ENCODE data around the gene NUDT15.
"Not testable (repeated sequence)": the region's sequence is repeated elsewhere in the genome, so short reads cannot be mapped to it uniquely, and the experiment has no call there.

The NUDT15 gene
- total RNA-seq = 24.8 to 29.6 reads per million in 2 donors

DNA sequence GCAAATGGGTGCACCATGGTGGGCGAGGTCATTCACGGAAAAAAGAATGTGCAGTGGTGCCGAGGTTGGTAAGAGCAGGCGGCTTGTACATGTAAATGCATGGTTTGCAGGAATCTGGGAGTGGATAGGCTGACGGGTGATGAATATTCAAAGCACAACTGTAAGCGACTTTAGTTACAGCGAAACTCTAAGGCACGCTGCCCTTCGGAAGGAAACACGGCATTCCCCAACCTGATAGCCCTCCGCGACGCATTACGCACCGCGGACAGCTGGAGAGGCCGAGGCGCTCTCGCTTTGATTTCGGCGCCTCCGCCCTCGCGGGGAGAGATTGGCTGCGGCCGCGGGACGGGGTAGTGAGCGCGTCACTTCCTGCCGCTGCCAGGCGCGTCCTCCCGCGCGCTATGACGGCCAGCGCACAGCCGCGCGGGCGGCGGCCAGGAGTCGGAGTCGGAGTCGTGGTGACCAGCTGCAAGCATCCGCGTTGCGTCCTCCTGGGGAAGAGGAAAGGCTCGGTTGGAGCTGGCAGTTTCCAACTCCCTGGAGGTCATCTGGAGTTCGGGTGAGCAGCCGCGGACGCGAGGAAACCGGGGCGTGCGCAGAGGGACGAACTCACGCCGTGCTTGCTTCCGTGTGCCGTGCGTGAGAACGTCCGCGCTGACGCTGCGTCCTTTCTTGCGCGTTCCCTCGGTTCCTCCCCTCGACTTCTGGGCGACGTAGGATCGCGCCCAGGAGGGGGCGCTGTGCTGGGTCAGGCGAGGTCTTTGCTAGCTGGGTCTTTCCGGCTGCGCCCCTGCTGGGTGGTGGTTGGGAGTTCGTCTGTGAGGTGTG, at the start of gene NUDT15:
TSS of gene NUDT15 (plus strand) at position 381 of the 828 bp plus-strand sequence. CDS start at position 402, 21 bp downstream.
- DNase-seq = peak; percentile 93 to 99 (median 95)

DNA sequence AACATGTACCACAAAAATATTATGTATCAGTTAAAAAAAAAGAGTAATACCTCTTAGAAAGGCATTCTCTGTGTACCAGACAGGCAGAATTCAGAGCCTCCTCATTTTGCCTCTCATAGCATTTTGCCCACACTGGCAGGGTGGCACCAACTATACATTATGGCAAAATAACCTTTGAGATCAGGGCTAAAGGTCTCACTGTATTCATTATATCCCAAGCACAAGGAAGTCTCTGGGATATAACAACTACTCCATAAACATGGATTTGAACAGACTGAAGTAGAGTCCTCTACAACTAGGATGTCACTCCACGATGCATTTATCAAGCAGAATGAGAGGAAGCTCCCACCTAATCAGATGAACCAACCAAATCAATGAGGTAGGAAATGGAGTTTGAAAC, 47.1 kb upstream of the NUDT15 start:
- no peak for DNase-seq

DNA sequence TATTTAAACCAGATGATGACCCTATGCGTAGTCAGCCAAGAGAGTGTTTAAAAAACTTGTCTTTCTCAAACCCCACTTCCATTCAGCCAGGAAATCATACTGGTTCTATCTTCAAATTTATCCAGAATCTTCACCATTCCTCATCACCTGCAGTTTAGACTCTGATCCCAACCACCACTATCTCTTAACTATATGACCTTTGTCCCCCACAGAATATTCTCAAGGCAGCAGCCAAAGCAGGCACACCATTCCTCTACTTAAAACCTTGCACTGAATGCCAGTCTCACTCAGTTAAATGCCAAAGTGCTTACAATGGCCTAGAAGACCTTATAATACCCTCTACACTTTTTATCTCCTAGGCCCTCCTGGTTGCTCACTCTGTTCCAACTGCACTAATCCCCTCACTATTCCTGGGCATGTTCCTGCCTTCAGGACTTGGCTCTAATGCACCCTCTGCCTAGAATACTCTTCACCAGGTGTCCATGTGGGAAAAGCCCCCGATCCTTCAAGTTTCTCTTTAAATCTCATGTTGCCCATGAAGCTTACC, 46.5 kb upstream of the NUDT15 start:
- no peak for DNase-seq

DNA sequence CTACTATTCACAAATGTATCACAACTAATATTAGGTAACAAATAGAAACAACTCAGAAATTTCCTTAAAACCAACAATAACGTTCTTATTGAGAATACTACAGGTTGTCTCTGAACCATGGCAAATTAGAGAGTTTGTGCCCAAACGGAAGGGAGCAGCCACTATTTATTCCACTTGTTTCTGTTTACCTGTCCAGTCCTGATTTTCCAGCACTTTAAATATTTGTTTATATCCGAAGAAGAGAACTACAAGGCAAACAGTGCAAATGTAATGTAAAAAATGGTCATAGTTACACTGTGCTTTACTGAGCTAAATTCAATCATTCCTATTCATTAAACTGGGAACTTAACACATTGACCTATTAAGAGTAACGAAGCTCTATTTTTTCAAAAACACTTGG, 45.7 kb upstream of the NUDT15 start:
- DNase-seq = no peak

DNA sequence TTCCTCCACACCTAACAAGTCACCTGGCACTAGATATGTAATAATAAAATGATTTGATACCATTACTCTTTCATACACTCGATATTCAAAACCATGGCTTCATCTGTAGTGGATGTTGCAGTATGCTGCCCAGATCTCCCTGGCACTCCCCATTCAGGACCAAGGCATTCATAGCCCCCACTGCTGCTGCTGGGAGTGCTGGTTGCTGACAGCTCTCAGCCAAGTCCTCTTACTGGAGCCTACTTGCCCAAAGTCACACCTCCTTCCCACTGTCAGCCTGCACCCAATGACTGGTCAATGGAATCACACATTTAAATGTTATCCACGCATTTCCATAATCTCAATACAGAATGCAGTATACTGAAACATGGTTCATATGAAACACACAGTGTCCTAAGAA, 40.1 kb upstream of the NUDT15 start:
- no peak for DNase-seq

DNA sequence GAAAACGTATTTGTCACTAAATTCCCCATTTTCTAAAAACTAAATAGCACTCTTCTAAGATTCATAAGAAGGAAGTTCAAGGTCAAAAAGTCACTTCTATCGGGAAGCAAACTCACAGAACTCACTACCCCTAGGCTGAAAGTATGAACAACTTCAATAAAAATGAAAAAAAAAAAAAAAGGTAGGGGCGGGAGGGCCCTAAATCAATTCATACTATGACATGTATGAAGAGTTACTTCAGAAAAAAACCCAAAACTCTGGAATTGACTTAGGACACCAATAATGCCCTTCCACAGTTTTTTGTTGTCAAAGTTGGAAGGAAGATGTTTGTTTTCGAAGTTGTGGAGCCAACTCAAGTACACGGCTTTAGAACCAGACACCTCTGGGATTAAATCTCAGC, 37.6 kb upstream of the NUDT15 start:
- no peak for DNase-seq

DNA sequence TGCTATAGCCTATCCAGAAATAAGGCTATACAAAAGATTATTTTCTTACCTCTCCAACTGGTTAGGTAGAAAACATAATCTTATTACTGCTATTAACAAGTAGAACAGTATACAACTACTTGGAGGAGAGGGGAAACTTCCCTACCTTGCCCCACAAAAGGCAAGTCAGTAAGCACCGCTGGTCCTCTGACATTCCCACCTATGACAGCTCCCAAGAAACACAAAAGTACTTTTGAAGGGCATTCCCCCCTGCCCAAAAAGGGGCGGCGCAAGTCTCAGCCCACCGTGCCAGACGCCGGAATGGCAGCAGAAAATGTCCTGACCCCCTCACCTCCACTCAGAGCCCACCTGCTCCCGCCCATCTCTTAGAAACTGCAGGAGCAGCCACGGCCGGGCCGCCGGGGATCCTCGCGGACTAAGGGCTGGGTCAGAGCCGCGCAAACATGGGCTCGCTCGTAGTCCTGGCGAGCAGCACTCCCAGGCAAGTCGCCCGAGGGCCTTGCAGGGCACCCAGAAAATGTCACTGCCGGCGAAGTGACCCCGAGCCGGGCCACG, 36.9 kb upstream of the NUDT15 start:
- no peak for DNase-seq

DNA sequence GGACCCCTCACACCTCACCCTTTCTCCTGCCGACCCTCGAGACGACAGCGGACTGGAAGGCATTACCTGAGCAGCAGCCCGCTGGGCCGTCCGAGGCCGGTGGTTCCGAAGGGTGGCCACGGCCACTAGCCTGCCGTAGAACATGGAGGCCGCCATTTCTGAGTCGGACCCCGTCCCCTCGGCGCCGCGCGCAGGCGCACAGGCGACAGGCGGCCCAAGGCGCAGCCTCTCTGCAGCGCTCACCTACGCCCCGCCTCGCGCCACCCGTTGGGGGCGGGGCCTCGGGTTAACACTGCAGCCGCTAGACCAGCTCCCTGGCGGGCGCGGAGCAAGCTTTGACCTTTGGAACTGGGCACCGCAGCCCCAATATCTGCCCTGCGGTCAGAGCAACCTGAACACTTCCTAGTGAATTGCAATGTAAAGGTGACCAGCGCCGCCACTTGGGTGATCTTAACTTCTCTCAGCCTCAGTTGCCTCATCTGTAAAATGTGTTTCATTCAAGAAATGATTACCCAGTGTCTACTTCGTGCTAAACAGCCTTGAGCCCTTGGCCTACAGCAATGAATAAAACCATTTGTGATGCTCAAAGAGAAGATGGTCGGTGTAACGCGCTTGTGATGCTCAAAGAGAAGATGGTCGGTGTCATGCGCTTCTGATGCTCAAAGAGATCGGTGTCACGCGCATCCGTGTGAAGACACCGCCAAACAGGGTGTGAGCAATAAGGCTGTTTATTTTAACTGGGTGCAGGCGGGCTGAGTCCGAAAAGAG, 36.2 kb upstream of the NUDT15 start, which contains the start of gene SUCLA2:
TSS of gene SUCLA2 (minus strand) at position 160 of the 768 bp plus-strand sequence. CDS start at position 156, 4 bp downstream.
- peak; percentile 69 to 92 (median 85) for DNase-seq

DNA sequence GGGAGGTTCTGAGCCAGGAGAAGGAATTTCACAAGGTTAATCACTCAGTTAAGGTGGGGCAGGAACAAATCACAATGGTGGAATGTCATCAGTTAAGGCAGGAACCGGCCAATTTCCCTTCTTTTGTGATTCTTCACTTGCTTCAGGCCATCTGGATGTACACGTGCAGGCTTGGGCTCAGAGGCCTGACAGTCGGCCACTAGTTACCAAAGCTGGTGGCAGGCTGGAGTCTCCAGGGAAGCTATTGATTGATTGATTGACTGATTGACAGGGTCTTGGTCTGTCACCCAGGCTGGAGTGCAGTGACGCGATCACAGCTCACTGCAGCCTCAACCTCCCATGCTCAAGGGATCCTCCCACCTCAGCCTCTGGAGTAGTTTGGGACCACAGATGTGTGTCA, 35.5 kb upstream of the NUDT15 start:
- DNase-seq = not testable (repeated sequence)

DNA sequence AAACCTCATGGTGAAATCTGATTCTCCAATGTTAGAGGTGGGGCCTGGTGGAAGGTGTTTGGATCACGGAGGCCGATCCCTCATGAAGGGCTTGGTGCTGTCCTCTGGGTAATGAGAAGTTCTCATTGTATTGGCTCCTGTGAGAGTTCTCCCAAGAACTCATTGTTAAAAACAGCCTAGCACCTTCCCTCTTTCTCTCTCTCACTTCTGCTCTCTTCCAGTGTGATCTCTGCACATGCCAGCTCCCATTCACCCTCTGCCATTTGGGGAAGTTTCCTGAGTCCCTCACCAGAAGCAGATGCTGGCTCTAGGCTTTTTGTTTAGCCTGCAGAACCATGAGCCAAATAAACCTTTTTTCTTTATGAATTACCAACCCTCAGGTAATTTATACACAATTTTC, 33.3 kb upstream of the NUDT15 start:
- no peak for DNase-seq

DNA sequence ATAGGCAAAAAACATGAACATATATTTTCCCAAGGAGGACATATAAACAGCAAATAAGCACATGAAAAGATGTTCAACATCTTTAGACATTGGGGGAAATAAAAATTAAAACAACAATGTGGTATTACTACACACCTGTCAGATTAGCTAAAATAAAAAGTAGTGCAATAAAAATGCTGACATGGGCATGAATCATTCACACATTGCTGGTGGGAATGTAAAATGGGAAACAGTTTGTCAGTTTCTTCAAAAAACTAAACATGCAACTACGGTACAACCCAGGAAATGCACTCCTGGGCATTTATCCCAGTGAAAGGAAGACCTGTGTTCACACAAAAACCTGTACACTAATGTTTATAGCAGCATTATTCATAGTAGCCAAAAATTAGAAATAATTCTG, 31.1 kb upstream of the NUDT15 start:
- no peak for DNase-seq

DNA sequence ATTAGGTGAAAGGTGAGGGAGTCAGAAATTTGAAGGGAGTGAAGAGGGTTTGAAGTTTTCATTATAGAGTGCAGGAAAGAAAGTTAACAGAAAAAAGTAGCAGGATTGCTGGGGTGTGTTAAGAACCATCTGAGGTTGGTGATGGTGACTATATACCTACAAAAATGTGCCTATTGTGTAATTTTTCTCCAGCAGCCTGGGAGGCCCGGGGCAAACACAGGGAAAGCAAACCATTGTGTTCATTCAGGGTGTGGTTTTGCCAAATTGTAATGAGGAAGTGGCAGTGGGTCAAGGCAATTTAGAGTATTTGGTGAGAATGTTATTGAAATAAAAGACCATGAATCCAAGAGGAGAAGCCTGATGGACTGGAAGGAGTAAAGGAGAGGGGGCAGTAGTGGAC, 28.2 kb upstream of the NUDT15 start:
- no peak for DNase-seq

DNA sequence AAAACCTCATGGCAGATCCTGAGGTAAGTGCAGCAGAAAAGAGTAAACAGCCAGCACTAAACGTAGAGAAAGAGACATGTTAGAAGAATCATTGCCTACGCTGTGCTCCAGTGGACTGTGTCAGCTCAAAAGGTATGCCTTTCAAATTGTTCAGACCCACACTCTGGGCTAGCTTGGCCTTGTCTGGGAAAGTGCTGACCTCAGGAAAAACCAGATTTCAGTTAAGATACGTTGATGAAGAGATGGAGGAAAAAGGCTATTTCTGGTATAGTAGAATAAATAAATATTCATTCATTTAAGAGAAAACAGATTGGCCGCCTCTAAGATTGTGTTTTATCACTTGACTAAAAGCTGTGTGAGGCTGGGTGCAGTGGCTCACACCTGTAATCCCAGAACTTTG, 26.8 kb upstream of the NUDT15 start:
- DNase-seq = no peak

DNA sequence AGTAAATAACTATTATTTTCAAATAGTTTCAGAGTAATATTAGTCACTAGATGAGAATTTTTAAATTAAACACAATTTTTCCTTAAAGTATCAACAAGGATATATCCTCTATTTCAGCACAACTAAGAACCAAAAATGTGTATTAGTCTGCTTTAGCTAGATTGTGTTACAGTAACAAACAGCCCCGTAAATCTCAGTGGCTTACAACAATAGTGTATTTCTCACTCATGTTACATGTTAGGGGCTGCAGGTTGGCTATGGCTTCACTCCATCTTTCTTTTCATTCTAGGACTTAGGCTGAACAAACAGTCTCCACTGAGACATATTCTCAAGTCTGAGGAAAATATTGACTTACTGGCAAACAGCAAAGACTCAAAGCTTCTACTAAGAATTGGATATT, 24.9 kb upstream of the NUDT15 start:
- DNase-seq = no peak

DNA sequence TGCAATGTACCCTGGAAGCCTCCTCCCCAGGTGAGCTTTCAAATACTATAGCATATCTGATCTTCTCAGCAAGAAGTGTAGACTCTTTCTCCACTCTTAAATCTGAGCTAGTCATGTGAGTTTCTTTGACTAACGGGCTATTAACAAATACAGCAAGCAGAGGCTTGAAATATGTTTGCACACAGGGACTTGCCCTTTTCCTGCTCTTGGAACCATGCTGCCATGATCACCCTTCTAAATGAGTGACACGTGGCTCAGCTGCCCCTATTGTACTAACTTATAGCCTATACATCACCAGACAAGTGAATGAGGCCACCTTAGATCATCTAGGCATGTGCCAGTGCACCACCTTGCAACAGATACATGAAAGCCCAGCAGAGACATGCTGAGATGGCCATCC, 23.2 kb upstream of the NUDT15 start:
- no peak for DNase-seq

DNA sequence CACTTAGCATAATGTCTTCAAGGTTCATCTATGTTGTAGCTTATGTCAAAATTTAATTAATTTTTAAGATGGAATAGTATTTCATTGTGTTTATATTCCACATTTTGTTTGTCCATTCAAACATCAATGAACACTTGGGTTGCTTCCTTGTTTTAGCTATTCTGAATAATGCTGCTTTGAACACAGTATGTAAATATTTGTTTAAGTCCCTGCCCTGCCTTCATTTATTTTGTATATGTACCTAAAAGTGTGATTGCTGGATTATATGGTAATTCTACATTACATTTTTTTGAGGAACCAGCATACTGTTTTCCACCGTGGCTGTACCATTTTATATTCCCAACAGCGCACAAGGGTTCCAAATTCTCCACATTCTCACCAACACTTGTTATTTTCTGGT, 18.9 kb upstream of the NUDT15 start:
- no peak for DNase-seq

DNA sequence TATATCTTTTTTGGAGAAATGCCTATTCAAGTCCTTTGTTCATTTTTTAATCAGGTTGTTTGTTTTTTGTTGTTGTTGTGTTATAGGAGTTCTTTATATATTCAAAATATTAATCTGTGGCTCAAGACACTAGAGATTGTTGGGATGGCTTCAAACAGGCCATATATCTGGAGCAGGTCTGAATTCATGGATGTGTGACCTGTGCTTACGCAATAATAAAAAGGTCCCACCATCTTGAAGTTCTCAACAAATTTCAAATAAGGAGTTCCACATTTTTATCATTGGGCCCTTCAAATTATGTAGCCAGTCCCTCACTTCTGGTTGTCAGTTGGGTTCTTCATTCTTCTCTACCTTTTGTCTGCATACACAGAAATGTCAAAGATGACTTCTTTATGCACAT, 17.7 kb upstream of the NUDT15 start:
- no peak for DNase-seq

DNA sequence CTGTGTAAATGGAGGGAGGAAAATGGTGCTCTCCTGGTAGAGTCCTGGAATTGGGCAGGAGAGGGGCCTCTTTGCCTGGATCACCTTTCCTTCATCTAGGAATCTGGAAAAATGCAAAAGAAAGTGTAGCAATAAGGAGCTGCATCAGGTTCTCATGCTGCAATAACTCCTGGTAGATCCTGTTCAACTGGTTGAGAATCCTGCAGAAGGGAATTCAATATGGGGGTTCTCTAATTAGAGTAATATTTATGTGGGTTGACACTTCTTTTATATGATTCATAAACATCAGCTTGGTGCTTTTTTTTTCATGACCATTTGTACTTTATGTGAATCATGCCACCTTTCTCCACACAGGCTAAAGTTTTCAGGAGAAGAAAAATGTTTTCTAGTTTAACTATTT, 9.5 kb upstream of the NUDT15 start:
- no peak for DNase-seq

DNA sequence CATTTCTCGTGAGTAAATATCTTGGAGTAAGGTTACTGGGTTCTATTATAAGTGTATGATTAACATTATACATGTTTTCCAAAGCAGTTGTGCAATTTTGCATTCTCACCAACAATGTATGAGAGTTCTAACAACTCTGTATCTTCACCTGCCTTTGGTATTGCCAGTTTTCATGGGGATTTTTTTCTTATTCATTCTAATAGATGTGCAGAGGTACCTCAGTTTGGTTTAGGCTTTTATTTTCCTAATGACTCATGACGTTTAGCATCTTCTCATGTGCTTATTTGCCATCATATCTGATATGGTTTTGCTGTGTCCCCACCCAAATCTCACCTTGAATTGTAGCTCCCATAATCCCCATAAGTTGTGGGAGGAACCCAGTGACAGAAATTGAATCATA, 7.7 kb upstream of the NUDT15 start:
- peak in 1 of 5 experiments; percentile 6 for DNase-seq

DNA sequence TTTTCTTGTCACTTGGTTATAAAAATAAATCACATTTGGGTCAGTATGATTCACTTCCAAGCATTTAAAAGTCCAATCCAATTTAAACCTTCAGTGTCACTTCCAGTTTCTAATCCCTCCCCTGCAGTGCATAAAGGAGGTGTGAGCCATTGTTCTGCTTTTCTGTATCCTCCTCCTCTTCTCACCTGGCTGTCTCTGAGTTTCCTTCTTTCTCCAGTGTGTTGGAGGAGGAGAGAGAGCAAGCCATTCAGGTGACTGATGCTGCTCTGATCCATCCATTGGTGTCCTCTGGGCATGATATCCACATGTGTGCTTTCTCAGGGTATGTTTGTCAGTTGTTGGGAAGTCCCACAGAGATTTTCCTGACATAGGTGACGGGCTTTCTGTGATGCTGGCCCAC, 1.2 kb downstream of the NUDT15 start:
- peak in 1 of 5 experiments; percentile 14 for DNase-seq

DNA sequence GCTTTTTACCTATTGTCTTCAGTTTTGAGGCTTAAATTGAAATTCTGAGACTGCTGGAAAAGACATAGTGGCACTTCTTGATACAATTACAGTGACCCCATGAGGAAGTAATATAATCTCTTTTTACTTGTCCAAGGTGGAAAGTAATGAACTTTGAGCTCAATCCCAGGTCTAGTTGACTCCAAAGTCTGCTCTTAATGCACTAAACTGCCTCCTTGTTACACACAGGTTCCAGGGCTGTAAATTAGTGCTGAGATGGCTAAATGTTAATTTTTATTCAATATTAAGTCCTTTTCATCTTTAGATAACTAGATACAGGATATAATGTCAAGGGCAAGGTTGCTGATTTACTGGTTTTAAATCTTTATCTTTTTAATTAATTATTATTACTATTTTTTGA, 2.5 kb downstream of the NUDT15 start:
- no peak for DNase-seq

DNA sequence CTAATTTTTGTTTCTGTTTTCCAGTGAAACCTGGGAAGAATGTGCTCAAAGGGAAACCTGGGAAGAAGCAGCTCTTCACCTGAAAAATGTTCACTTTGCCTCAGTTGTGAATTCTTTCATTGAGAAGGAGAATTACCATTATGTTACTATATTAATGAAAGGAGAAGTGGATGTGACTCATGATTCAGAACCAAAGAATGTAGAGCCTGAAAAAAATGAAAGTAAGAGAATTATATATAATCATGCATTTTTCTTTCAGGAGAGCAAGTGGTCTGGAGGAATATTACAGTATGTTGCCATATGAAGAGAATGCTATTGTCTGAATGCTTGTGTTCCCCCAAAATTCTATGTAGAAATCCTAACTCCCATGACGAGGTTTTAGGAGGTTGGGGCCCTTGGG, 3.4 kb downstream of the NUDT15 start:
- no peak for DNase-seq

DNA sequence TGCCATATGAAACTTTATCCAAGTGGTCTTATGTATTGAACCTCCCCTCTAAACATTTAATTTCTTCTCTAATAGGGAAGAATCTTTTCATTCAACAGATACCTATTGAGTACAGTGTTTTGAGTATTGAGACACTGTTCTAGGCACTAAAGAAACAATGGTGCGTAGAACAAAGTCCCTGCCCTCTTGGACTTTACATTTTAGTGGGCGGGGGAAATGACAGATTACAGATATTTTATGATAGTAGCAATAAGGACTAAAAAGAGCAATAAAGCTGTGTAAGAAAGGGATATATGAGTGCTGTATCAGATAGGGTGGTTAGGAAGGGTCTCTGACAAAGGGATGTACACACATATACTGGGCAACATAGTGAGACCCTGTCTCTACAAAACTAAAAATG, 5.4 kb downstream of the NUDT15 start:
- no peak for DNase-seq

Measured in T-helper 2 cell (primary cell).